Stimulated activated CD4-positive, alpha-beta T cell treated with anti-CD3 and anti-CD28 coated beads, Interleukin-4, amount 100 ng/mL, for 1 hour (primary cell): Measurements from ENCODE around the gene HAPLN1.
"Not testable (repeated sequence)": the region's sequence is repeated elsewhere in the genome, so short reads cannot be mapped to it uniquely, and the experiment has no call there.

Source experiments
- DNase-seq: peaks from one replicate; pipeline ENCODE4 v3.0.0-alpha.2; 2020

Gene HAPLN1

DNA sequence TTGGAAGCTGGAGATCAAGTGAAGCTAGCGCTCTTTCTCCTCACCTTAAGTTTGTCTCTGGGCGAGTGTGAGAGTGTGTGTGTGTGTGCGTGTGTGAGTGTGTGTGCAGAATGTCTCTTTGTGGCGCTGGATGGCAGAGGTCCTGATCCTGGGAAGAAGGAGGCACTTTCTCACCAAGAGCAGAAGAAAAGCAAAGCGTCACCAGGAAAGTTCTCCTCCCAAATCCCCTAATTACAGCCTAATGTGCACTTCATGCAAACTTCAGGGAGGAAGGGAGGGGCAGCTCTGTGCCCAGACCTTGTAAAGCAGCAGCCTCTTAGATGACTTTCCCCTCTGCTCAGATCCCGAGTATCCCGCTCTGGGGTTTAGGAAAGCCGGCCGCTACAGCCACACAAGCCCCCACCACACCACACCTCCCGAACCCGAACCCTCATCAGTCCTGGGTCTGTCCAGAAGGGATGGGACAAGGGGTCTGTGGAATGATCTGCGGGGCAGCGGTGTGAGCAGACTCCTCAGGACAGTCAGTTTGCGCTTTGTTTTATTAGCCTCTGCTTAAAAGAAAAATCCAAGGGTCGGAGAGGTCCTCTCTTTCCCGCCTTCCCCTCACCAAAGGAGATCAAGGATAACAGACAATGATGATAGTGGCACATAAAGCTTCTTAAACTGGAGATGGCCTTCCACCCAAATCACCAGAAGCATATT is at the start of gene HAPLN1:
HAPLN1 (minus strand) TSS at position 20 of the 702 bp plus-strand sequence. CDS start 47,332 bp downstream, outside the sequence.
- no peak for DNase-seq

DNA sequence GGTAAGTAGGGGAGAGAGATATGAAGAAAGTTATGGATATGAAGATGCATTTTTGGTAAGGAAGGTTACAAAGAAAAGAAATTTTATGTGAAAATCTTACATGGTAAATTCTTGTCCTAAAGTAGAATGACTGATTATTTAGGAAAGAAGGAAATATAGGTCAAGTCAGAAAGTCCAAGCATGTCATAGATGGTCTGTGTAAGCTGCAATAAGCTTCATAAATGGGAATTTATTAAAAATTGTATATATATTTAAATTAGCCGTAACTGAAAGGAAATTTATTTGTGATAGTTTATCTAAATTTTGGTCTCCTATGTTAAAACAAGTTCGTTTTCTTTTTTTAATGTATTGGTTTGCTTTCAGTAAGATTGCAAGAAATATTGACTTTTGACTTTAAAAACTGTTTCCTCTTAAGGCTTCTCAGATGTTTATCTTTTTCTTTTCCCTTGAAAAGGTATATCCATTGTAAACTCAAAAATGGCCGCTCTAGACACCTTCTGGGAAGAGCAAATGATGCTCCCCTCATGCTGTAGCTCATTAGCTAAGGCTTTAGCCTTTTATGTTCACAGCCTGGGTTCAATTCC is 46.8 kb upstream of the HAPLN1 start:
- no peak for DNase-seq

DNA sequence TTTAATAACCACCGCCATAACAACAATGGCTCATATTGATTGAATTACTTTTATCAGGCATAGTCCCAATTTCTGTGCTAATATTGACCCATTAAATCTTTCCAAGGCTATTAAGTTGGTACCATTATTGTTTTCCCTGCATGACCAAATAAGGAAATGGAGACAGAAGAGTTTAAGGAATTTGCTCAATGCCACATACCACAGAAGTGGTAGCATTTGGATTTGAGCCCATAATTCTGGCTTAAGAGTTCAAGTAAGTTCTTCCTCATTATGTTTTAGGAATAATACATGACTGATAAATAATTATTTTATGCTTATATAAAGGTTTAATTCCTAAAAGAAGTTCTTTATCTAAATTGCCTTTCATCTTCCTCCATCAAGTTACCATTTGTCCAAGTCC is 43.4 kb upstream of the HAPLN1 start:
- DNase-seq, result no peak

DNA sequence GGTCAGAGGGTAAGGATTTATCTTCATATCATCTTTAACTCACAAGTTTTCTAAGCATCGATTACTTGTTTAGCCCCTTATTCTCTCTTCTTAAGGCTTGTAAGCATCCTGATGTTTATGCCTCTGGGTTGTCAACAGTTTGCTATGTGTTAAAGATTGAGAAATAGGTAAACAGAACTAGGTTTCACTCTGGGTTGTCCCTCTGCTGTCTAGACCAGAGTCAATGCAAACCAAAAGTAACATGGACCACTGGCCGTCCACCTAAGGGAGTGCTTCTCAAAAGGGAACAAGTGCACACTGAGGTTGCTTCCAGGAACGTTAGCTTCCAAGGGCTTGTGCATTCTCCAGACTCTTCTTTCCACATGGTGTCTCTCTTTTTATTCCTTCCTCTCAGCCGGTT is 39.9 kb upstream of the HAPLN1 start:
- DNase-seq, result no peak

DNA sequence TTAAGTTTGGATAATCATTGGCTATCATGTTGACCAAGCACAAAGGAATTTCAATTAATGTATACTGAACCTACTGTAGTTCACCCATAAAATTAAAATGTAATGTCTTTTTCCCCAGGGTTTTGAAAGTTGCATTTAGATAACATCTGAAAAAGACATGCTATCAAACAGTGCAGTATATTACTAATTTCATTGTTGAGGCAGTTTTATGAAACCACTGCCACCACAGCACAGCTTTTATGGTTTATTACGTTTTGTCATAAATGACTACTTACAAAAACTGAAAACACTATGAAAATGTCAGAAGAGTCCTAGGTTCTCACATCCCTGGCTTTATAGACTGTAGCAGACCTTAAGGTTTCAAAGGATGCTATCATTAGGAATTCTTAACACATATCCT is 32.0 kb upstream of the HAPLN1 start:
- DNase-seq, result no peak

DNA sequence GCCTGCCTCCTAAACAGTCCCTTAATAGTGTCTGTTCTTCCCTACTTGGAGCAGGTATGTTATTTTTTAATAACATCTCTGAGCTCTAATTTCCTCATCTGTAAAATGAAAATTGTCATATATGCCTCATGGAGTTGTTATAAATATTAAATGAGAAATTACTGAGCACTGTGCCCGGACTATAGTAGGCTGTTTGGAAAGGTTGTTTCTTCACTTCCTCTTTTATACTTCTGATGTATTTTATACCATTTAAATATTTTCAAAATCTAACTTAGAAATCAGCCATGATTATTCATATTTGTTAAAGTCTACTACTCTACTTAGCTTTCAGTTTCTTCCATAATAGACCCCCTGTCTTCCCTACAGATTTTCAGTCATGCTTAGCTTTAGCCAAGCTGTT is 30.5 kb upstream of the HAPLN1 start:
- DNase-seq, result no peak

DNA sequence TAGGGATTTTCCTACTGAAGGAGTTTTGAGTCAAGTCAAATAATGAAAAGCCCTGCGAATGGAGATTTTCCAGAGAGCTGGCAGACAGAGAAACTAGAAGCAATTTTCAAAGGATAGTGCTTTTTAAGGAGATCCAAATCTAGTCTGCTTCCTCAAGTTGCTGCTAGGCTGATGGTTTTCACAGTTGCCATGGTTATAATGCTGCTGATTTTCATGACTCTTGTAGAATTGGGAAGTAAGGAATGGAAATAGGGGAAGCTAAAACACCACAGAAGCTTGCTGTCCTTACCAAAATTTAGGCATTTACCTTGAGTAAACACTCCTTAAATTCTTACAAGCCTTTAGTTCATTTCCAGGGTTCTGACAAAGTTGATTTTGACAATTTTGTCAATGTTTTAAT is 30.1 kb upstream of the HAPLN1 start:
- DNase-seq, result no peak

DNA sequence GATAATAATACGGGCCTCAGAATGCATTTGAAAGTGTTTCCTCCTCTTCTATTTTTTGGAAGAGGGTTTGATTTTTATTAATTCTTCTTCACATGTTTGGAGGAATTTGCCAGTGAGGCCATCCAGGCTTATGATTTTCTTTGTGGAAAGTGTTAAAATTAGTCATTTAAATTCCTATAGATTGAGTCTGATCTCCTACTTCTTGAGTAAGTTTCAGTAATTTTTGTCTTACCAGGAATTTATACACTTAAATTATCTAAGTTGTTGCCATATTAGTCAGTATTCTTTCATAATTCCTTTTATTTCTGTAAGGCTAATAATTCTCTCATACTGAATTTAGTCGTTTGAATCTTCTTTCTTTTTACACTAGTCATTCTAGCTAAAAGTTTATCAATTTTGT is 25.2 kb upstream of the HAPLN1 start:
- DNase-seq, result no peak

DNA sequence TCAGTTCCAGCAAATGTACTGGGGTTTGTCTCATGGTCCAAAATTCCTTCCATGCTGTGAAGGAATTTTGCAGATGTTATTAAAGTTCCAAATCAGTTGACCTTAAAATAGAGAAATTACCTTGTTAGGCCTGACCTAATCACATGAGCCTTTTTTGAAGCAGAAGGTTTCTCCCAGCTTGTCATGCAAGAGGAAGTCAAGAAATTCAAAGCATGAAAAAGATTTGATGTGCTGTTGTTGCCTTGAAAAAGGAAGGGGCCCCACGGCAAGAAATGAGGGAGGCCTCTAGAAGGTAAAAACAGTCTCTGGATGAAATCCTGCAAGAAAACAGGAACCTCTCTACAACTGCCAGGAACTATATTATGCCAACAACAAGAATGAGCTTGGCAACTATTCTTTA is 24.2 kb upstream of the HAPLN1 start:
- DNase-seq, result no peak

DNA sequence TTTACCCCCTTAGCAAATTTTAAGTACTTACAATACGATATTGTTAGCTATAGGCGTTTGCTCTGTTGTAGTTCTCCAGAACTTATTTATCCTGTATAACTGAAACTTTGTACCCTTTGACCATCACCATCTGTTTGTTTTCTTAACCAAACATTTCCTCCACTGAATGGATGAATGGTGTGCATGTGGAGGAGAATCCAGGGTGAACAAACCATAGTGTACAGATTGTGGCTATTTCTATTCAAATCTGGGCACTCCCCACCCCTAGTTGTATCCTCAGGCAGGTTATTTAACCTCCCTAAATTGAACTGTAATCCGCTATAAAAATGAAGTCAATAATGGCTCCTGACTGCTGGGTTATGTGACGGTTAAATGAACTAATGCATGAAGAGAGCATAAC is 21.4 kb upstream of the HAPLN1 start:
- no peak for DNase-seq

DNA sequence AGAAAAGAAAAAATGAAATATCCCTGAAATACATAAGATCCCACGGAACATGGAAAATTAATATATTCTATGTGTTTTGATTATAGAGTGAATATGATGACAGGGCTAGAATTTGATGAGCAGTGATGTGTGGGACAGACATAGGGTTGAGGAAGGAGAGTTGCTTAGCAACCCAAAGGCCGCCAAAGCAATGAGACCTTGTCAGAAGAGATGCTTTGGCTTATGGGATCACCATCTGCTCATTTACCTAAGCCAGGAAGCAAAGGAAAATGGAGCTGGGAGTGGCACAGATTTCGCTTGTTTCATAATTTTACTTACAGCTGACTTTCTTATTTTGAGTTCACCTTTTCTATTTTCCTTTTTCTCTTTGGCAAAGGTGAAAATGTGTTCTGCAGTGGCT is 20.9 kb upstream of the HAPLN1 start:
- DNase-seq, result no peak

DNA sequence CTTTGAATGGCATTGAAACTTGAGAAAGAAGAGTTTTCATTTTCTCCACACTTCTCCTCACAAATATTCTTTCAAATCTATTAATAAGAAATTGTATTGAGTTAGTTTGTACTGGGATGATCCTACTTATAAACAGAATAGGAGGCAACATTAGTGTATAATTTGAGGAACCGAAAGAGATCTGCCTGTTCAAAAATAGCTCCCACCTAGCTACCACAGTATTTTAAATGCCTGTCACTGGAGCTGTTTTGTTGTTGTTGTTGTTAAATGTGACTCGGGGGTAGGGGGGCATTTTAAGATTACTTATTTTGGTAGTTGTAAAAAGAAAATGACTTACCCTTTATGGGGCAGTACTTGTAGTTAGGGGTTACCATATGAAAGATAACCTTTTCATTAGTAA is 20.1 kb upstream of the HAPLN1 start:
- DNase-seq, result no peak

DNA sequence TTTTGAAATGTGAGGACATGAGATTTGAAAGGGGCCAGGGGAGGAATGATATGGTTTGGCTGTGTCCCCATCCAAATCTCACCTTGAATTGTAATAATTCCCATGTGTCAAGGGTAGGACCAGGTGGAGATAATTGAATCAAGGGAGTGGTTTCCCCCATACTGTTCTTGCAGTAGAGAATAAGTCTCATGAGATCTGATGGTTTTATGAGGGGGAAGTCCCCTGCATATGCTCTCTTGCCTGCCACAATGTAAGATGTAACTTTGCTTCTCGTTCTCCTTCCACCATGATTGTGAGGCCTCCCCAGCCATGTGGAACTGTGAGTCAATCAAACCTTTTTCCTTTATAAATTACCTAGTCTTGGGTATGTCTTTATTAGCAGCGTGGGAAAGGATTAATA is 15.5 kb upstream of the HAPLN1 start:
- DNase-seq, result not testable (repeated sequence)

DNA sequence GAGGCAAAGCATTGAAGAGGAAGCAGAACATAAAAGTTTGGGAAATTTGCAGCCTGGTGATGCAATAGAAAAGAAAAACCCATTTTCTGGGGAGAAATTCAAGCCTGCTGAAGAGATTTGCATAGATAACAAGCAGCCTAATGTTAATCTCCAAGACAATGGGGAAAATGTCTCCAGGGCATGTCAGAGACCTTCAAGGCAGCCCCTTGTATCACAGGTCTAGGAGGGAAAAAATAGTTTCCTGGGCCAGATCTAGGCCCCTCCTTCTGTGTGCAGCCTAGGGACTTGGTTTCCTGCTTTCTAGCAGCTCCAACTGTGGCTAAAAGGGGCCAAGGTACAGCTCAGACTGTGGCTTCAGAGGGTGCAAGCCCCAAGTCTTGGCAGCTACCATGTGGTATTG is 14.4 kb upstream of the HAPLN1 start:
- not testable (repeated sequence) for DNase-seq

DNA sequence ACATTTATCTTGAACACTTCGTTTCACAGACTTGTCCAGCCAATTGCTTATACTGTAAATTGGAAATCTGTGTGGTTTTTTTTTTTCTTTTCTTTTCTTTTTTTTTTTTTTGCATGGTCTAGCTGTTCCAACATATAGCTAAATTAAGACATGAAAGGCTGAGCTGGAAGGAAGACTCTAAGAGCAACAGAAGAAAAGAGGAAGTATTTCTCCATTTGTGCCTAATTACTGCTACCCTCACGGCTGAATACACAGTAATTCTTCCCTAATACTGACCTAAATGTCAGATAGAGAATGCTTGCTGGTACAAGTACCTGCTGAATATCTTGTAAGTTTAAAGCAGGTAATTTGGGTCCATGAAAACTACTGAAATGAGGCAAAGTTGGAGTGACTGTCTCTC is 11.0 kb upstream of the HAPLN1 start:
- DNase-seq, result no peak

DNA sequence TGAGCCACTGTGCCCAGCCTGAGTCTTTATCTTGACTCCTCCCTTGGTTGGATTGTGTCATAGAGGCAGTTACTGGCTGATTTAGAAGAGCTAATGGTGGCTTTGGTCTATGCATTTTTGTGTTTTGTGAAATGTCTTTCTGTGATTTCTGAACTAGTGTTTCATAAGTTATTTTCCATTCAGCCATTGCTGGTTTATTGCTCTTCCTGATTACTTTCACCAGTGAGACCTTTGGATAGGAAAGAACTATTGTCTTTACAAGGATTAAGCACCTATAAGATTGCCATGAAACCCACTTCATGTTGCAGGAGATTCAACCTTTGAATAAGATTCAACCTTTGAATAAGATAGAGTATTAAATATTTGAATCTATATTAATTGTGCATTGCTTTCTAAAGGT is 8.7 kb upstream of the HAPLN1 start:
- no peak for DNase-seq

DNA sequence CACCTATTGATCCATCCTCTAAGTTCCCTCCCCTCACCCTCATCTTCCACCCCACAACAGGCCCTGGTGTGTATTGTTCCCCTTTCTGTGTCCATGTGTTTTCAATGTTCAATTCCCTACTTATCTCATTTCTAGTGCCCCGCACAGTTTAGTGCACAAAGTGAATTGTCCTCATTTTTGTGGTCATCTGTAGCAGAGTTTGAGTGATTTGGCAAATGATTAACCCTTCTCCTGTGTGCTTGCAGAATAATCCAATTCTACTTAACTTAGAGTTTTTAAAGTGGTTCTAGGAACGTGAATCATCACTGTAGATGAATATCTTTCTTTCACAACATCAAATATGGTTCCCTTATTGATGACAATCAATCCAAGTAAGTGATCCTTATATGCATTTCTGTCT is 6.3 kb upstream of the HAPLN1 start:
- DNase-seq, result no peak

DNA sequence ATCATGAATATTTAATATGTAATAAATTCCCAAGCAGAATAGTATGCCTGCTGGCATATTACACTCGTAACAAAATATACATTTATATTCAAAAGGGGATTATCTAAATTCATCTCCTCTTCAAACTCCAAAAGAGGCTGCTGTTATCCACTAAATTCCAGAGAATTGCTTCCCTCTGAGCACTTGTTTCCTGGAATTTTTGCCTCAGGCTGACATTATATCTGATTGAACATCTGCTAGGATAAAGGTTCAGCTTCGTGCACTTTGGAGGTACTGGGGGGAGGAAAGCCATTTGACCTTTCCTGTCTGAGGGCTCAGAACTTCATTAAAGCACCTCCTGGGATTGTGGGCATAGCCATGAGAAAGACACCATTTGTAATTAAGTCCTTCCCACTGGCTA is 4.3 kb upstream of the HAPLN1 start:
- DNase-seq, result no peak

DNA sequence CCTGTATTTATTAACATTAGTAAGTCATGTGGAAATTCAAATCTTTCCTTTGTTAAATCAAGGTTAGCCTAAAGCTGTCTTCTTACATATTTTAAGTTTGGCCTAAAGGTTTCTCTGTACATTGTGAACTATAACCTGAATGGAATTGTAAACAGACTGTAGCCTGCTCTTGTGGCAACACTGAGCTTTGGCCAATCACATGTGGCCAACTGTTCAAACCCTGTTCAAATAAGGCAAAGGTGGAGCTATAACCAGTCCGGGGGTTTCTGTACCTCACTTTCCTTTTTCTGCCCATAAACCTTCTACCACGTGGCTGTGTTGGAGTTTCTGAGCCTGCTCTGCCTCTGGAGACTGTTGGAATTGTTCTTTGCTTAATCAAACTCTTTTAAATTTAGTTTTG is 3.3 kb upstream of the HAPLN1 start:
- no peak for DNase-seq

DNA sequence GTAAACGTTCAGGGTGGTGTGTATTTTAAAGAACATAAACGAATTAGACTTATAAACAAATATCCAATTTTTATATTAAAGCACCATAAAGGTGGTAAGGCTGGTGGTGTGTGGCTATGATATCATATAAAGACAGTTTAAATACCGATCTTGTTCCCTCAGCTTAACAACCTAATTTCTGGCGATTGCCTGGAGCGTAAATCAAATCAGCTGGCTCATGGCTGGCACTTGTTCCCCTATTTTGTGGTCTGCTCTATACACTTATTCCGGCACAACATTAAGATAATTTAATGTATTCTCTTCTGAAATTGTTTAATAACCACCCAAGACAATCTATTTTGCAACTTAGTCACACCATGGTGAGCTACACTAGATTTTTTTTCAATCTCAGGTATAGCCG is 2.4 kb upstream of the HAPLN1 start:
- DNase-seq, result no peak

DNA sequence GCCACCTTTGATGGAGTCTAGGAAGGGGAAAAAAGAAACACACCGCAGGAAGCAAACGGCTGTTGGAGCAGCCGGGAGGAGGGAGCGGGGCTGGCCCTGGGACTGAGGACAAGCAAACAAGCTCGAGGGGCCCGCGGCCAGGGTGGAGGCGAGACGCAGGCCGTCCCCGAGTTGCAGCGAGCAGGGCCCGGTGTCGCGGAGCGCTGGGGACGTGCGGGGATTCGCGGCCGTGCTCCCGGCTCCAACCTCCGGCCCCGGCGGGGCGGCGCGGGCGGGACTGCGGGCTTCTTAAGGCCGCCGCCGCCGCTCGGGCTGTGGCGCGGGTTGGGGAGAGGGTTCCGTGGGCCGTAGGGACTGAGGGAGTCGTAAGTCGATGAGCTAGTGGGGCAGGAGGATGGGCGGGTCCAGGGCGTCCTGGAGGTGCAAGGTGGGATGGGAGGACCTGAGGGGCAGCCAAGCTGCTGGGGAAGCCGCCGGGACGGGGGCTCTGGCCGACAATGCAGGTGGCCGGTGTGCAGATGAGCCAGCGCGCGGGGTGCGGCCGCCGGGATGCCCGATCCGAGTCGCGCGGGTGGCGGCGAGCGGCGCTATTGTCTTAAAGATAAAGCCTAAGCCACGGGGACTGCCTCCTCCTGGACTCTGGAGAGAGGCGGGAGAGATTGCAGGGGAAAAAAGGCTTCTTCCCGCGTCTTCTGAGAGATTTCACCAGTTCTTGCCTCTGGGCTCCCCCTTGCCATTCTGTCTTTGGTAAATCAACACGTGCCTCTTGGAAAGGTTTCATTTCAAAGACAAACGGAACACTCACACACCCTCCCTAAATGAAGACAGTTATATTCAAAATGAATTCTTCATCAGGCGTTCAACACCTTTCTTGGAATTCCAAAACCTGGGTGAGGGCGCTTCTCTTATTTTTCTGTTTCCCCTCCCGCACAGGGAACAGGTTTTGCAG is 1.6 kb upstream of the HAPLN1 start:
- DNase-seq, result peak; percentile 3

DNA sequence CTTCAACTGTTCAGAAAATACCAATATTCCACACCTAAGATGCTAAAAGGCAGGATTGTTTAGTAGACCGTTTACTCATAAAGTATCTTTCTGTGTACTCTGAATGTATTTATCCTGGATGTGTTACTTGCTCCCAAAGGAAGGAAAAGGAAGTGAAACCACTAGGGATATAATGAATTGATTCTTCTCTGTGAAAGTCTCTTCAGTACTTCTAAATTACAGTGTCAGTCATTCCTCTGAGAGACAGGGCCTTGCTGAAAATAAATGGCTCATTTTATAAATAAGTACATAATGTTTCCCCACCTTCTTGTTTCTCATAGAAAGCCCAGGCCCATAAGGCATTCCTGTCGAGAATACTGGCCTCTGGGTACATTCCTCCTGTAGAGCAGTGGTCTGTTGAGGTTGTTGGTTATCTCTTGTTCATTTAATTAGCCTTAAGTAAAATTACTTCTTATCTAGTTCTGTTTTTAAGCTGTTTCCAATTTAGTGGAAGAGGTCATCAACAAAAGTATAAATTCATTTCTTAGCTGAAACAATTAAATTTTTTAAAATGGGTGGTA is 1.6 kb downstream of the HAPLN1 start:
- no peak for DNase-seq

DNA sequence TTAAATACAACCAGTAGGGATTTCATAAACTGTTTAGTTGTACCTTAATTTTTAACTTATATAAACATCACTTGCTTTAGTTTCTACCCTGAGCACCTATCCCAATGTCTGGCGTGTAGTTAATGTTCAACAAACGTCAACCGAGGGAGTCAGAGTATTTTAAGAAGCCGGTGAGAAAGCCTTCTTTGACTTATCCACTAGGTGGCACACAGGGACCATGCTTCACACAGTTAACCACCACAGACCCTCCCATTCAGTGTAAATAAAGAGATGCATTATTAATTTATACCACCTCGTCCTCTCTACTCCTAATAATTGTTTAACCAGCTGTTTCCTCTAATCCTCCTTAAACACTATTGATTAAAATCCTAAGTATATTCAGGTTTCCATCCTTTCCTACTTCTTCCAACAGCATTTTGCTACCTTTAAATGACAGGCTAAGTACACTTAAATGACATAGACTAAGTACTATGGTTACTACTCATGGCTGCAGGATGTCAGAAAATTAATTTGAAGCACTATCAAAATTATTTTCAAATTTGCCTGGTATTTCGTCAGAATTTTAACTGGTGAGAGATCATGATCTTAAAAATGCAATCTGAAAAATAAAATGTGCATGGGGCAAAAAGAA is 2.3 kb downstream of the HAPLN1 start:
- no peak for DNase-seq
